Immature natural killer cell (primary cell): ENCODE data around the gene FDXR. TPM values are rescaled to one million over a fixed set of nuclear protein-coding genes. Genes with fewer than 3 reads are reported as not detected.

ENCODE experiments used
- DNase-seq, 3 donors: peaks; one replicate each; pipeline ENCODE4 v3.0.0; 2022; ENCODE audit warnings: mixed read lengths in 1 of 3
- H3K27ac Mint-ChIP-seq, 6 donors: one replicate each; pipeline ENCODE4 v1.8.0; 2020; ENCODE audit warnings: mixed read lengths in 6 of 6, mild to moderate bottlenecking in 5 of 6, inconsistent platforms in 4 of 6, moderate library complexity in 3 of 6
- H3K27me3 Mint-ChIP-seq, 3 donors: one replicate each; pipeline ENCODE4 v1.8.0; 2020 to 2021; ENCODE audit warnings: low read depth in 3 of 3, mild to moderate bottlenecking in 3 of 3, mixed read lengths in 3 of 3, moderate library complexity in 3 of 3, inconsistent platforms in 1 of 3
- H3K36me3 Mint-ChIP-seq, 3 donors: one replicate each; pipeline ENCODE4 v1.8.0; 2020; ENCODE audit warnings: mixed read lengths in 3 of 3, inconsistent platforms in 2 of 3, mild to moderate bottlenecking in 2 of 3
- H3K4me1 Mint-ChIP-seq, 2 donors: one replicate each; pipeline ENCODE4 v1.8.0; 2020; ENCODE audit warnings: inconsistent platforms in 2 of 2, mild to moderate bottlenecking in 2 of 2, mixed read lengths in 2 of 2, moderate library complexity in 1 of 2
- H3K4me3 Mint-ChIP-seq, 5 donors: one replicate each; pipeline ENCODE4 v1.8.0; 2020; ENCODE audit warnings: mild to moderate bottlenecking in 5 of 5, mixed read lengths in 5 of 5, inconsistent platforms in 3 of 5, moderate library complexity in 3 of 5
- H3K9me3 Mint-ChIP-seq, 6 donors: one replicate each; pipeline ENCODE4 v1.8.0; 2020; ENCODE audit warnings: mild to moderate bottlenecking in 6 of 6, mixed read lengths in 6 of 6, inconsistent platforms in 4 of 6, moderate library complexity in 3 of 6
- polyA plus RNA-seq, 3 donors: library from polyadenylated mRNA; unstranded; fragments of 300-500 nt; fragmentation: Illumina TruSeq; gene quantifications; one replicate each; pipeline ENCODE4 v1.2.3, GENCODE V29; 2021

FDXR gene
- polyA plus RNA-seq, 3 donors from 2014 or later: 3.9 to 10.3 (median 8.0) TPM

GRCh38 chr17:74888469-74888868 lies 15.7 kb upstream of the FDXR start:
- H3K36me3 Mint-ChIP-seq: no peaks in the 10 kb centered on the region
- no peak for DNase-seq
- H3K27ac Mint-ChIP-seq: no peak overlapping the region
- H3K4me3 Mint-ChIP-seq: no peak overlapping the region
- H3K9me3 Mint-ChIP-seq: no peaks in the 10 kb centered on the region
- peaks cover 5 to 20% (median 9%) of the 10 kb centered on the region in 3 donors for H3K27me3 Mint-ChIP-seq
- H3K4me1 Mint-ChIP-seq: no peaks in the 10 kb centered on the region

DNA sequence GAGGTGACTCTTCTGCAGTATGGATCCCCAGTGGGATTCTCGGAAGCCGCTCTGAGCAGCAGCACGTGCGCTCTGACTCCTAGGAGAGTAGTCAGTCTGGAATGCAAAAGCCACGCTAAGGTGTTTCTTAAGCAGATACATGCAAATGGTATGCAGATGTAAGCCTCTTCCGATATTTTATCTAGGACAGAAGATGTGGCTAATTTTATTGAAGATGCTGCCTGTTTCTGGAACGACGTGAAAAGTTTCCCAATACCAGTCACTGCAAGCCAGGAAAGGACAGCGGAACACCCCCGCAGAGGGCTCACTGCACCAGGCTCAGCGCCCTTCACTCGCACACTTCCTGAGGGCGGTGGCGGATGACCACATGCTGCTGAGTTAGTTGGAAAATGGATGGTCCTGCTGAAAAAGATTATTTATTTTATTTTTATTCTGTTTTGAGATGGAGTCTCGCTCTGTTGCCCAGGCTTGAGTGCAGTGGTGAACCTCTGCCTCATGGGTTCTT lies 10.5 kb upstream of the FDXR start:
- H3K27ac Mint-ChIP-seq: no peak overlapping the region
- no peaks in the 10 kb centered on the region for H3K4me1 Mint-ChIP-seq
- H3K36me3 Mint-ChIP-seq: no peaks in the 10 kb centered on the region
- H3K27me3 Mint-ChIP-seq: peaks cover 2 to 13% (median 8%) of the 10 kb centered on the region in 3 donors
- DNase-seq: no peak
- no peaks in the 10 kb centered on the region for H3K9me3 Mint-ChIP-seq
- no peak overlapping the region for H3K4me3 Mint-ChIP-seq

DNA sequence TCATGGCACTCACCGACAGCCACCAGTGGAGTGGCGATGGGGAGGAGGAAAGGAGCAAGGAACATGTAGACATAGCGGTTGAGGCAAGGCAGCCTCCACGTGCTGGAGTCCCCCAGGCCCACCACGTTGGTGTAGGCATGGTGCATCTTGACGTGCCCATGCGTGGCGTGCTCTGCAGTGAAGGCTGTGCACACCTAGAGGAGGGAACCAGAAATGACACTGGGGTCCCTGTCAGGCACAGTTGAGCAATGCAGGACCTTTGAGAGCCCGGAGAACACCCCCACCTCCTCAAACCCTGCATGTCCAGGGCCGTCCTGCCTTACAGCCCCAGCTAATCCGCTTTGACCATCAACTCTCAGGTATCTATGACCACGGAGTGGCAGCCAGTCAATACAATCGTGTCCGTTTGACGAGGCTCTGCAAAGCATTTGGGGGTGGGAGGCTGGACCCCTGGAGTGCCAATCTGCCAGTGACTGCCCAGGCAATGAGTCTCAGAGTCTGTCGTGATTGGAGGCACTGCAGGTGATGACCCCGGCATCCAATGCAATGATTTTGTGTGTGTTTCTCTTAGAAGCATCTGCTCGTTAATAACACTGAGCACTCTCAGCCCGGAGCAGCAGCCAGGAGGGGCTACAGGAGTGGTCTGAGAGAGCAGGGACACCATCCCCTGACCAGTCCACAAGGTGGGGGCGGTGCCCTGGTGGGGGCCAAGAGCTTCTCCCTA lies 9.9 kb upstream of the FDXR start:
- Mint-ChIP-seq H3K36me3 (no peaks in the 10 kb centered on the region), H3K27ac (no peak overlapping the region), H3K9me3 (no peaks in the 10 kb centered on the region), H3K27me3 (peaks cover 2 to 13% (median 8%) of the 10 kb centered on the region in 3 donors), H3K4me1 (no peaks in the 10 kb centered on the region), H3K4me3 (no peak overlapping the region)
- DNase-seq: no peak

GRCh38 chr17:74881073-74881472 lies 8.3 kb upstream of the FDXR start:
- no peaks in the 10 kb centered on the region for H3K36me3 Mint-ChIP-seq
- H3K4me1 Mint-ChIP-seq: no peaks in the 10 kb centered on the region
- peaks cover 0 to 10% (median 8%) of the 10 kb centered on the region in 3 donors for H3K27me3 Mint-ChIP-seq
- no peaks in the 10 kb centered on the region for H3K9me3 Mint-ChIP-seq
- no peak overlapping the region for H3K4me3 Mint-ChIP-seq
- DNase-seq: no peak
- no peak overlapping the region for H3K27ac Mint-ChIP-seq

DNA sequence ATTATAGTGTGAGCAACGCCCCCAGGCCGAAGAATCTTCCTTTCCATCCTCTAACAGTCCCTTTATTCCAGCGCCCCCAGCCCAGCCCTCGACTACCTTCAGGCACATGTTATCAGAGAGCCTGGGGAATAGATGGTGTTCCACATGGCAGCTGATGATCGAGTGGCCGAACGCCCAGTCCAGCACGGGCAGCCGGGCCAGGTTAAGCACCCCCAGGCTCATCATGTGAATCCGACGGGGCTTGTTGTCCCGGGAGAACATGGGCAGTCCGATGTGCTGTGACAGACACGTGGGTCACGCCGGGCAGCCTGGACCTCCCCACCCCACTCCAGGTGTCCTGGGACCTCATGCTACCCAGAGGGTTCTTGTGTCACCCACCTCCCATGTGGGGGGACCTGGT lies 6.5 kb upstream of the FDXR start:
- no peaks in the 10 kb centered on the region for H3K9me3 Mint-ChIP-seq
- H3K4me1 Mint-ChIP-seq: no peaks in the 10 kb centered on the region
- DNase-seq: no peak
- H3K27ac Mint-ChIP-seq: no peak overlapping the region
- H3K36me3 Mint-ChIP-seq: no peaks in the 10 kb centered on the region
- peaks cover 0 to 9% (median 5%) of the 10 kb centered on the region in 3 donors for H3K27me3 Mint-ChIP-seq
- no peak overlapping the region for H3K4me3 Mint-ChIP-seq

GRCh38 chr17:74878658-74879057 lies 5.9 kb upstream of the FDXR start:
- Mint-ChIP-seq H3K9me3 (no peaks in the 10 kb centered on the region), H3K4me3 (no peak overlapping the region), H3K36me3 (no peaks in the 10 kb centered on the region), H3K27me3 (peaks cover 0 to 7% (median 2%) of the 10 kb centered on the region in 3 donors), H3K4me1 (peaks cover 5% of the 10 kb centered on the region in 2 donors), H3K27ac (no peak overlapping the region)
- DNase-seq: no peak

GRCh38 chr17:74877592-74878548 lies 5.1 kb upstream of the FDXR start:
- peaks cover 5 to 9% (median 8%) of the 10 kb centered on the region in 3 donors for H3K27me3 Mint-ChIP-seq
- no peak for DNase-seq
- no peak overlapping the region for H3K4me3 Mint-ChIP-seq
- H3K27ac Mint-ChIP-seq: no peak overlapping the region
- no peaks in the 10 kb centered on the region for H3K9me3 Mint-ChIP-seq
- no peaks in the 10 kb centered on the region for H3K36me3 Mint-ChIP-seq
- H3K4me1 Mint-ChIP-seq: peaks cover 6 to 9% of the 10 kb centered on the region in 2 donors

DNA sequence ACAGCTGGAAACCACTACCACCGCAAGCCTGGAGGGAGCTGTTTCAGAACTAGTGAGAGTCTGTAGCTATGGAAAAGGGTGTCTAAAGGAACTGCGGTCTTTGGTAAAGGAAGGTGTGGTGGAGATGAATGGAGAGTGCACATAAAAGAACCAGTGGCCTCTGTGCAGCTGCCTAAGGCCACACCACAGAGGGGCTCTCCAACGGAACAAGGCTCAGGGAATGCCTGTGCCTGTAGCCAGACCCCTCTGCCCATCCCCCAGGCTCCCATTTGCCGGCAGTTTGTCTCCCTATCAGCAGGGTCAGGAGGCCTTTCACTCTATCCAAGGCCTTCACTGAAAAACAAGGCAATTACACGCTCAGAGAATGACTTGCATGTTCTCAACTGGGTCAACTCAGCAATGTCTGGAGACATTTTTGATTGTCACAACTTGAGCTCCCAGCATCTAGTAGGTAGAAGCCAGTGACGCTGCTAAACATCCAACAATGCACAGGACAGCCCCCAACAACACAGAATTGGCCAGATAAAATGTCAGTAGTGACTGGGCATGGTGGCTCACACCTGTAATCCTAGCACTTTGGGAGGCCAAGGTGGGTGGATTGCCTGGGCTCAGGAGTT lies 3.3 kb upstream of the FDXR start:
- H3K9me3 Mint-ChIP-seq: no peaks in the 10 kb centered on the region
- H3K27me3 Mint-ChIP-seq: peaks cover 7 to 8% (median 8%) of the 10 kb centered on the region in 3 donors
- H3K36me3 Mint-ChIP-seq: no peaks in the 10 kb centered on the region
- DNase-seq: no peak
- no peak overlapping the region for H3K27ac Mint-ChIP-seq
- no peak overlapping the region for H3K4me3 Mint-ChIP-seq
- peaks cover 14 to 19% of the 10 kb centered on the region in 2 donors for H3K4me1 Mint-ChIP-seq

DNA sequence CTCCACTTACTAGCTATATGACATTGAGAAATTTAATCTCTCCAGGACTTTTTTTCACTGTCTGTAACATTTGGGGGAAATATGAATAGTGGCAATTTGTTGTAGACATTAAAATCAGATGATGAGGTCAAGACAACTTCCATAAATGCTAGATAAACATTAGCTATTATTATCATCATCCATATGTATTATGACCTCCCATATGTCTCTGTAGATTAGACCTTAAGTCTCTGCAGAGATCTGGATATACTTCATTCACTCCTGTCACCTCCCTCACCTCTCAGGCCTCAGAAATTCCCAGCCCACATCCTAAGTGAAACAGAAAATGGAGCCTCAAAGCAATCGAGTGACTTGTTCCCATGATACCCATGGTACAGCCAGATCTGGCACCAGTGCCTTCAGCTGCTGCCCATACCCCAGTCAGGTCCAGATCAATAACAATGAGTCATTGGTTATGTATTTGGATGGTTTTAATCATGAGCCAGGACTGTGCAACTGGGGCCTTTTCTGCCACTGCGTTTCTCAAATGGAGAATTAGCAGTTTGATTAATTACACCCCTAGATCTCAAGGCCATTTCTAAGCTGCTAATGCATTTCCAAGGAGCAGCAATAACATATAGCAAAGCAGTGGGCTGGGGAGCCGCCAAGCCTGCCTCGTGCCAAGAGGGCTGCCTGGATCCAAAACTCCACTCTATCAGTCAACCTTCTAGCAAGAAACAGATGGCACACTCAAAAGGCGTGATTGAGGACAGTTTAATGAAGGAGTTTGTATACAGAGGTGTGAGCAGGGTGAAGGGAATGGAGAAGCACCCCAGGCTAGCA lies 2.6 kb upstream of the FDXR start:
- Mint-ChIP-seq H3K9me3 (no peaks in the 10 kb centered on the region), H3K4me3 (no peak overlapping the region), H3K4me1 (peaks cover 14 to 19% of the 10 kb centered on the region in 2 donors), H3K27me3 (peaks cover 8 to 10% (median 8%) of the 10 kb centered on the region in 3 donors), H3K27ac (peak overlapping the region in 1 of 6 donors; percentile 2), H3K36me3 (no peaks in the 10 kb centered on the region)
- DNase-seq: no peak

DNA sequence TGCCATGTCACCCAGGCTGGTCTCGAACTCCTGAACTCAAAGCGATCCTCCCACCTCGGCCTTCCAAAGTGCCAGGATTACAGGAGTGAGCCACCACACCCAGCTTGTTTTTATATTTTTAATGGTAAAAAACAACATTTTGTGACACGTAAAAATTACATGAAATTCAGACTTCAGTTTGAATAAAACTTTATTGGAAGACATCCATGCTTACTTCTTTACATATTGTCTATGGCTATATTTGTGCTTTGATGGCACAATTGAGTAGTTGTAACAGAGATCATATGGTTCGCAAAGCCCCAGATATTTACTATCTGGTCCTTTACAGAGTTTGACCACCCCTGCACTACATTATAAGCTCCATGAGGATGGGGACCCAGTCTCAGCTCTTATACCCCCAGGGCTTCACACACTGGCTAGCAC lies 1.8 kb upstream of the FDXR start:
- Mint-ChIP-seq H3K36me3 (no peaks in the 10 kb centered on the region), H3K4me3 (peak overlapping the region in 1 of 5 donors; percentile 14), H3K9me3 (no peaks in the 10 kb centered on the region), H3K27ac (peak overlapping the region in 1 of 6 donors; percentile 12), H3K27me3 (peaks cover 8 to 10% (median 10%) of the 10 kb centered on the region in 3 donors), H3K4me1 (peaks cover 14 to 19% of the 10 kb centered on the region in 2 donors)
- DNase-seq: no peak

DNA sequence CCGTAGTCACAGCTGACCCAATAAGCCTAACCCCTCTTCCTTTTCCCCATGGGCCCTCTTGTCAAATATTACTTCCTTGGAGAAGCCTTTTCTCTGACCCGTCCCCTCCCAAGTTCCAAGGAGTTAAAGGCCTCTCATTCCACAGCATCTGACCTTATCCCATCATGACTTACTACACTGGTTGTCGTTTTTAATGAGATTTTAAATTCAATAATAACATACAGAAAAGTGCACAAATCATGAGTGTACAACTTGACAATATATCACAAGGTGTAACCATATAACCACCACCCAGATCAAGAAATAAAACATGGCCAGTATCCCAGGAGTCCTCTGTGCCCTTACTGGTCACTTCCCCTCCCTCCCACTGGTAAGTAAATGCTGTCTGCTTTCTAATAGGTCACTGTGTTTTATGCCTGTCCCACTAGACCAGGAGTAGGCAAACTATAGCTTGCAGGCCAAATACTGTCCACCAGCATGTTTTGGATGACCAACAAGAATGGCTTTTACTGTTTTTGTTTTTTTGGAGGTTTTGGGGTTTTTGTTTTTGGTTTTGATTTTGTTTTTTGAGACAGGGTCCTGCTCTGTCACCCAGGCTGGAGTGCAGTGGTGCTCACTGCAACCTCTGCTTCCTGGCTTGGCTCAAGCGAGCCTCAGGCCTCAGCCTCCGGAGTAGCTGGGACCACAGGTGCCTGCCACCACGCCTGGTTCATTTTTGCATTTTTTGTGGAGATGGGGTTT lies 1.2 kb upstream of the FDXR start:
- peak overlapping the region; percentile 92 to 97 (median 96) for H3K27ac Mint-ChIP-seq
- no peak for DNase-seq
- H3K36me3 Mint-ChIP-seq: no peaks in the 10 kb centered on the region
- peak overlapping the region; percentile 85 to 93 (median 89) for H3K4me3 Mint-ChIP-seq
- H3K4me1 Mint-ChIP-seq: peaks cover 14 to 19% of the 10 kb centered on the region in 2 donors
- H3K9me3 Mint-ChIP-seq: no peaks in the 10 kb centered on the region
- H3K27me3 Mint-ChIP-seq: peaks cover 8 to 11% (median 10%) of the 10 kb centered on the region in 3 donors

- Mint-ChIP-seq H3K27me3 (peaks cover 8 to 11% (median 10%) of the 10 kb centered on the region in 3 donors), H3K36me3 (no peaks in the 10 kb centered on the region), H3K4me1 (peaks cover 14 to 19% of the 10 kb centered on the region in 2 donors), H3K4me3 (peak overlapping the region; percentile 85 to 93 (median 89)), H3K27ac (peak overlapping the region; percentile 92 to 97 (median 96)), H3K9me3 (no peaks in the 10 kb centered on the region)
- DNase-seq: peak; percentile 99
These were observed 461 bp upstream of the FDXR start for GRCh38 chr17:74873037-74873873.
